ENCODE measurements around the gene PSD2. TPM values are rescaled to one million over a fixed set of nuclear protein-coding genes. Genes with fewer than 3 reads are reported as not detected.

Gene PSD2
- total RNA-seq, 1 experiment from 2014 or later, result not detected

DNA sequence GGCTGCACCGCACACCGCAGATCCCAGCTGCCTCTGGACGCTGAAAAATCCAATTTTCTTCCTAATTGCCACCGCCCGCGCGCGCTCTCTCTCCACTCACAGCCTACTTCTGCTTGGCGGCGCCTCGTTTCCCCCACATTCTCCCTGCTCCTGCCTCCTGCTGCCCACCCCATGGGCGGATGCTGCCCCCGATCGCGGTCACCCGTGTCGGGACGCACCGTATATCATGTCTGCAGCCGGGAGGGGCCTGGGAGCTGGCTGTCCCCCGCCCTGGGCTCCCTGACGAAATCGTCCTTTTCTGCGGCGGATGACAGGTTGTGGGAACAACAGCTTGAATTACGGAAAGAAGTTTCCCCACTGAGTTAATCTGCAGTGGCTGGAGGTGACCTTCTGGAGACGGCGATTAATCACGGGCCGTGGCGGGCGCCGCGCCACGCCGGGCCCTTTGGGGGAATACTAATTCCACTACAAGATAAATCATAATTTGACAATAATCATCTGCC lies 36.3 kb upstream of the PSD2 start:
- H3K27ac Mint-ChIP-seq (ENCODE audit: unreplicated experiment), result no peak overlapping the region
- no TSS peak for BruUV-seq (replicated peaks)
- peaks cover 21% of the 10 kb centered on the region for H3K4me1 Mint-ChIP-seq (ENCODE audit: low read depth, unreplicated experiment)
- no peak for DNase-seq
- H3K4me3 Mint-ChIP-seq (ENCODE audit: low read depth, unreplicated experiment), result no peak overlapping the region
- peaks cover 11% of the 10 kb centered on the region for H3K36me3 Mint-ChIP-seq (ENCODE audit: insufficient read depth, unreplicated experiment)
- intact Hi-C loops (cut with micrococcal nuclease; ENCODE audit: unreplicated experiment), result no loop called here
- CTCF ChIA-PET, result interaction anchor here (0.8 to 1.4 kb wide), 3 partner anchors 11 to 147 kb away, joined by 3 read pairs; no protein-coding TSS in a partner anchor
- TF ChIP-seq, protein P1, sequence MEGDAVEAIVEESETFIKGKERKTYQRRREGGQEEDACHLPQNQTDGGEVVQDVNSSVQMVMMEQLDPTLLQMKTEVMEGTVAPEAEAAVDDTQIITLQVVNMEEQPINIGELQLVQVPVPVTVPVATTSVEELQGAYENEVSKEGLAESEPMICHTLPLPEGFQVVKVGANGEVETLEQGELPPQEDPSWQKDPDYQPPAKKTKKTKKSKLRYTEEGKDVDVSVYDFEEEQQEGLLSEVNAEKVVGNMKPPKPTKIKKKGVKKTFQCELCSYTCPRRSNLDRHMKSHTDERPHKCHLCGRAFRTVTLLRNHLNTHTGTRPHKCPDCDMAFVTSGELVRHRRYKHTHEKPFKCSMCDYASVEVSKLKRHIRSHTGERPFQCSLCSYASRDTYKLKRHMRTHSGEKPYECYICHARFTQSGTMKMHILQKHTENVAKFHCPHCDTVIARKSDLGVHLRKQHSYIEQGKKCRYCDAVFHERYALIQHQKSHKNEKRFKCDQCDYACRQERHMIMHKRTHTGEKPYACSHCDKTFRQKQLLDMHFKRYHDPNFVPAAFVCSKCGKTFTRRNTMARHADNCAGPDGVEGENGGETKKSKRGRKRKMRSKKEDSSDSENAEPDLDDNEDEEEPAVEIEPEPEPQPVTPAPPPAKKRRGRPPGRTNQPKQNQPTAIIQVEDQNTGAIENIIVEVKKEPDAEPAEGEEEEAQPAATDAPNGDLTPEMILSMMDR (IDR thresholded peaks at IDR 0.05; ENCODE audit: unreplicated experiment), result no peak
- no peaks in the 10 kb centered on the region for H3K9me3 Mint-ChIP-seq (ENCODE audit: low read depth, unreplicated experiment)
- peaks cover 38% of the 10 kb centered on the region for H3K27me3 Mint-ChIP-seq (ENCODE audit: unreplicated experiment)

DNA sequence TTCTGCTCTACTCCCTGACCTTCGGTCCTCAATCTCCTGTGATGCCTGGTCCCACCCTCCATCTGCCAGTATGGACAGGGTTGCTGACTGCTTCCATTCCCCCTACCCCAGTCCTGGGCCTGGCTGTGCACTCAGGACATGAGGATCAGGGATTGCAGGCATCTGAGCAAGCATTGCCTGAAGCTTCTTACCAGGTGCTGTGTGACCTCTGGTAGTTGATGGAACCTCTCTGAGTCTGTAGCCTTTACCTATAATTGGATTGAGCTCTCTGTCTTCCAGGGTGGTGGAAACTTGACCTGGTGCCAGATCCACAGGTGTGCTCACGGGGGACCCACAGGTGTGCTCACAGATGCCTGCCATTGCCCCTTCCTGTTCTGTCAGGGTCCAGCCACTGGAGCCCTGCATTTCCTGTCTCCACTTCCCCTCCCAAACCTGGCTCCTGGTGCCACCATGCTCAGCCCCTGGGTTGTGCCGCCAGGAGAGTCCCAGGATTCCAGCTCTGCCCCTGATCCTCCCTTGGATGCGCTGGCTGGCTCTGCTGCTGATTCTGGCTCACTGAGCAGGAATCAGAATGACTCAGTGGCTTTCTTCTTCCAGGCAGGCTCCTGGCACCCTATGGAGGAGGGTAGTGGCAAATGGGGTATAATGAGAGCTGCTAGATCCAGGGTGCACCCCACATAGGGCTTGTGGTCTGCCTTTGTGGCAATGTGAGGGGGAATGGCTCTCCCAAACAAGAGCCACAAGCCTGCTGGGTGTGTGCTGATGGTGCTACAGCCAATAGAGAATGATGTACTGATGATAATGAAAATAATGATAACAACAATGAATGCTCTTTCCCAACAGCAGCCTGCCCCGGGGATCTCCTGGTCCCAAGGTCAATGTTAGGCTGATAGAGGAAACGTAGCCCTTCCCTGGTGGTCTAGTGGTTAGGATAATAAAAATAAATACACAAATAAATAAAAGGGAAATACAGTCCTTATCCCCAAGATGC lies 35.2 kb upstream of the PSD2 start:
- TF ChIP-seq, protein P1 (IDR thresholded peaks at IDR 0.05; ENCODE audit: unreplicated experiment), result no peak
- Mint-ChIP-seq H3K27ac (ENCODE audit: unreplicated experiment) (no peak overlapping the region), H3K27me3 (ENCODE audit: unreplicated experiment) (peaks cover 27% of the 10 kb centered on the region), H3K4me3 (ENCODE audit: low read depth, unreplicated experiment) (no peak overlapping the region), H3K4me1 (ENCODE audit: low read depth, unreplicated experiment) (peaks cover 17% of the 10 kb centered on the region), H3K36me3 (ENCODE audit: insufficient read depth, unreplicated experiment) (peaks cover 14% of the 10 kb centered on the region), H3K9me3 (ENCODE audit: low read depth, unreplicated experiment) (no peaks in the 10 kb centered on the region)
- intact Hi-C loops (cut with micrococcal nuclease; ENCODE audit: unreplicated experiment), result no loop called here
- CTCF ChIA-PET, result interaction anchor here (1.1 to 1.4 kb wide), 2 partner anchors 12 to 121 kb away, joined by 3 read pairs; no protein-coding TSS in a partner anchor
- DNase-seq, result no peak
- no TSS peak for BruUV-seq (replicated peaks)

DNA sequence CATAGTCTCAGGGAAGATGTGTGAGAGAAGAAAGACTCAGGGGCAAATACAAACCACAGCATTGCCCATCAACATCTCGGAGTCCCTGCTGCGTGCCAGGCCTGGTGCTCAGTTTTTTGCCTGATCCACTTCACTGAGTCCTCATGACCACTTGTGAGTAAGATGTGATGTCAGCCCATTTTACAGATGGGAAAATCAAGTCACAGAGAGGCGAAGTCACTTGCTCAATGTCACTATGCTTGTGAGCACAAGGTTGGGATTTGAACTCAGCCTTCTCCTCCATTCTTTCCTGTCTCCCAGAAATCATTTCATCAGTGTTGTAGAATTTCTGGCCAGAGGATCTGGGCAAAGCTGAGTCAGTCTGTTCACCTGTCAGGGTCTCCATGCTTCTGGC lies 34.6 kb upstream of the PSD2 start:
- H3K27ac Mint-ChIP-seq (ENCODE audit: unreplicated experiment), result no peak overlapping the region
- intact Hi-C loops (cut with micrococcal nuclease; ENCODE audit: unreplicated experiment), result no loop called here
- H3K4me1 Mint-ChIP-seq (ENCODE audit: low read depth, unreplicated experiment), result peaks cover 12% of the 10 kb centered on the region
- TF ChIP-seq, protein P1 (IDR thresholded peaks at IDR 0.05; ENCODE audit: unreplicated experiment), result no peak
- H3K27me3 Mint-ChIP-seq (ENCODE audit: unreplicated experiment), result peaks cover 21% of the 10 kb centered on the region
- CTCF ChIA-PET, result no interaction called here
- BruUV-seq (replicated peaks), result no TSS peak
- H3K9me3 Mint-ChIP-seq (ENCODE audit: low read depth, unreplicated experiment), result no peaks in the 10 kb centered on the region
- peaks cover 21% of the 10 kb centered on the region for H3K36me3 Mint-ChIP-seq (ENCODE audit: insufficient read depth, unreplicated experiment)
- DNase-seq, result no peak
- no peak overlapping the region for H3K4me3 Mint-ChIP-seq (ENCODE audit: low read depth, unreplicated experiment)

DNA sequence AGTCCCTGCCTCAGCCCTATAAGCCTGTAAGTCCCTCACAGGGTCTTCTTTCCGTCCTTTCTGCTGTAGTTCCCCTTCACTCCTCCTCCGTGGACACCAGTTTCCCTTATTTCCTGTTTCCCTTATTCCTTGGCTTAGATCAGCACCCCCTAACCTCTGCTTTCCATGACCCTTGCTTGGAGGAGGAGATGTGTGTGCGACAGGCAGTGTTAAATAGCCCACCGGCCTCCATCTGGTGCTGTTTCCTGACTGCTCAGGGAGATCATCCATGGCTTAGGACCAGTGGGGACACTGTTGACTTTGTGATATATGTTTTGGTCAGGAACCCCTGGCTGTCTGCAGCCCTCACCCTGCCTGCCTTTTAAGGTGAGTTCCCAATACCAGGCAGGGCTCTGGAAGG lies 34.1 kb upstream of the PSD2 start:
- Mint-ChIP-seq H3K4me1 (ENCODE audit: low read depth, unreplicated experiment) (peaks cover 12% of the 10 kb centered on the region), H3K36me3 (ENCODE audit: insufficient read depth, unreplicated experiment) (peaks cover 17% of the 10 kb centered on the region), H3K4me3 (ENCODE audit: low read depth, unreplicated experiment) (no peak overlapping the region), H3K27me3 (ENCODE audit: unreplicated experiment) (peaks cover 16% of the 10 kb centered on the region), H3K9me3 (ENCODE audit: low read depth, unreplicated experiment) (no peaks in the 10 kb centered on the region), H3K27ac (ENCODE audit: unreplicated experiment) (no peak overlapping the region)
- TF ChIP-seq, protein P1 (IDR thresholded peaks at IDR 0.05; ENCODE audit: unreplicated experiment), result no peak
- no TSS peak for BruUV-seq (replicated peaks)
- no peak for DNase-seq
- intact Hi-C loops (cut with micrococcal nuclease; ENCODE audit: unreplicated experiment), result no loop called here
- CTCF ChIA-PET, result no interaction called here

Data from Calu3 (cell line).